HCT116 (cell line): Measurements from ENCODE around the gene PDCD10.

Experiments
- CBX3 ChIP-seq: IDR thresholded peaks from 2 replicates; pipeline ENCODE4 v1.6.1; 2012; ENCODE audit warnings: low read depth
- CEBPB ChIP-seq: IDR thresholded peaks from 2 replicates; pipeline ENCODE4 v1.6.1; 2012; ENCODE audit warnings: low read depth
- EZH2 ChIP-seq: fragments of 200-600 bp; sonication (generic); IDR thresholded peaks from 2 replicates; pipeline ENCODE4 v1.6.1; 2017; ENCODE audit warnings: antibody characterized with exemption, mixed run types
- JUND ChIP-seq: IDR thresholded peaks from 2 replicates; pipeline ENCODE4 v1.6.1; 2012
- POLR2A ChIP-seq: IDR thresholded peaks from 2 replicates; pipeline ENCODE4 v1.7.0; 2011; ENCODE audit warnings: borderline replicate concordance; ENCODE audit not compliant: insufficient read depth, insufficient read length; ENCODE audit errors: extremely low read depth
- POLR2AphosphoS5 ChIP-seq: IDR thresholded peaks from 2 replicates; pipeline ENCODE4 v1.6.1; 2011; ENCODE audit warnings: mild to moderate bottlenecking, low read depth, low read length, moderate library complexity
- SIN3A ChIP-seq: IDR thresholded peaks from 2 replicates; pipeline ENCODE4 v1.6.1; 2012; ENCODE audit warnings: low read depth
- SP1 ChIP-seq: IDR thresholded peaks from 2 replicates; pipeline ENCODE4 v1.6.1; 2012; ENCODE audit warnings: low read depth
- TCF7L2 ChIP-seq: IDR thresholded peaks from 2 replicates; pipeline ENCODE4 v1.7.0; 2011; ENCODE audit warnings: borderline replicate concordance, inconsistent platforms; ENCODE audit not compliant: insufficient read depth, insufficient read length; ENCODE audit errors: extremely low read depth
- YY1 ChIP-seq: IDR thresholded peaks from 2 replicates; pipeline ENCODE4 v1.6.1; 2011; ENCODE audit warnings: low read length, low read depth, moderate library complexity, mild to moderate bottlenecking; ENCODE audit not compliant: insufficient replicate concordance; ENCODE audit errors: extremely low read depth
- ZNF274 ChIP-seq: fragments of 200-500 bp; sonication (Bioruptor generic); IDR thresholded peaks from 2 replicates; pipeline ENCODE4 v1.6.1; 2014; ENCODE audit warnings: mild to moderate bottlenecking, low read depth, low read length, inconsistent platforms
- TF ChIP-seq, protein P1 (sequence below), 3 experiments: fragments of 200-600 bp in 1 of 3; sonication (generic) in 1 of 3; IDR thresholded peaks in 2 of 3; conservative IDR thresholded peaks in 1 of 3; 2 replicates each; pipeline ENCODE4 v1.5.1; 2012 to 2017; ENCODE audit warnings: low read depth in 2 of 3, low read length in 2 of 3, antibody characterized with exemption in 1 of 3, borderline replicate concordance in 1 of 3, control low read depth in 1 of 3, mild to moderate bottlenecking in 1 of 3, mixed read lengths in 1 of 3, mixed run types in 1 of 3, moderate library complexity in 1 of 3; ENCODE audit not compliant: insufficient read depth in 1 of 3
- TF ChIP-seq, protein P2 (sequence below): IDR thresholded peaks from 2 replicates; pipeline ENCODE4 v1.6.1; 2012; ENCODE audit warnings: low read depth

DNA sequence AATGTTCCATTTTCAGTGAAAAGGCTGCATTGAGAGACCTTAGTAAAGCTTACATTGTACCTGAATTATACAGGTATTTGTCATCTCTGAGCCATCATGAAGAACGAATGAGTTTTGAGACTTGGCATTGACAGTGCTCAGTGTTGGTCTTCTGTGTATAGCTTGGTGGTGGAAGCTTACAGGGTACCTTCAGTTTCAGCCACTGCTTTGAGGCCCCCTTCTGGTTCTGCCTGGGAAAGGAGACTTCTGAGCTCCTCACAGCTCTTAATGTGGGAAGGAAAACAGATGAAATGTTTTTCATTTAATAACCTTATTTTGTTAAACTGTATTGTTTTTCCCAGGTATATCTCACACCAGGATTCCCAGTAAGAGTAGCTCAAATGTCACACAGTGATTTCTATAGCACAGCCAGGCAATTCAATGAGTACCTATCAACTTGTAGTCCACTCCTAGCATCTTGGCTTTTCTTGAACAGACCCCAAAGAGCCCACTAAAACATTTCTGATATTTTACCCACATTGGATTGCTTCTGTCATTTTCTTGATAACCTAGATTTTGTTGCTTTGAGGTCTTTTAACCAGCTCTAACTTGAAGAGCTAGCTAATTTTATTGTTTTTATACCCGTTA lies 6.4 kb upstream of the PDCD10 start:
- TF ChIP-seq, protein P1, sequence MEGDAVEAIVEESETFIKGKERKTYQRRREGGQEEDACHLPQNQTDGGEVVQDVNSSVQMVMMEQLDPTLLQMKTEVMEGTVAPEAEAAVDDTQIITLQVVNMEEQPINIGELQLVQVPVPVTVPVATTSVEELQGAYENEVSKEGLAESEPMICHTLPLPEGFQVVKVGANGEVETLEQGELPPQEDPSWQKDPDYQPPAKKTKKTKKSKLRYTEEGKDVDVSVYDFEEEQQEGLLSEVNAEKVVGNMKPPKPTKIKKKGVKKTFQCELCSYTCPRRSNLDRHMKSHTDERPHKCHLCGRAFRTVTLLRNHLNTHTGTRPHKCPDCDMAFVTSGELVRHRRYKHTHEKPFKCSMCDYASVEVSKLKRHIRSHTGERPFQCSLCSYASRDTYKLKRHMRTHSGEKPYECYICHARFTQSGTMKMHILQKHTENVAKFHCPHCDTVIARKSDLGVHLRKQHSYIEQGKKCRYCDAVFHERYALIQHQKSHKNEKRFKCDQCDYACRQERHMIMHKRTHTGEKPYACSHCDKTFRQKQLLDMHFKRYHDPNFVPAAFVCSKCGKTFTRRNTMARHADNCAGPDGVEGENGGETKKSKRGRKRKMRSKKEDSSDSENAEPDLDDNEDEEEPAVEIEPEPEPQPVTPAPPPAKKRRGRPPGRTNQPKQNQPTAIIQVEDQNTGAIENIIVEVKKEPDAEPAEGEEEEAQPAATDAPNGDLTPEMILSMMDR (IDR thresholded peaks at IDR 0.05 in 2 of 3, conservative IDR thresholded peaks at IDR 0.05 in 1 of 3; ENCODE audit: borderline replicate concordance in 1 of 3, insufficient read depth in 1 of 3, low read depth in 2 of 3, low read length in 2 of 3): peak; percentile 39 to 61 (median 45); a peak in 5 of 6 replicates
- no peak for TF ChIP-seq POLR2A
- no peak for TF ChIP-seq JUND
- no peak for TF ChIP-seq EZH2
- TF ChIP-seq CBX3: peak; percentile 40; the same call in 1 of the 2 replicates
- TF ChIP-seq POLR2AphosphoS5: no peak
- no peak for TF ChIP-seq TCF7L2
- no peak for TF ChIP-seq SIN3A
- no peak for TF ChIP-seq CEBPB
- peak; percentile 13 for TF ChIP-seq YY1
- no peak for TF ChIP-seq SP1
- TF ChIP-seq, protein P2, sequence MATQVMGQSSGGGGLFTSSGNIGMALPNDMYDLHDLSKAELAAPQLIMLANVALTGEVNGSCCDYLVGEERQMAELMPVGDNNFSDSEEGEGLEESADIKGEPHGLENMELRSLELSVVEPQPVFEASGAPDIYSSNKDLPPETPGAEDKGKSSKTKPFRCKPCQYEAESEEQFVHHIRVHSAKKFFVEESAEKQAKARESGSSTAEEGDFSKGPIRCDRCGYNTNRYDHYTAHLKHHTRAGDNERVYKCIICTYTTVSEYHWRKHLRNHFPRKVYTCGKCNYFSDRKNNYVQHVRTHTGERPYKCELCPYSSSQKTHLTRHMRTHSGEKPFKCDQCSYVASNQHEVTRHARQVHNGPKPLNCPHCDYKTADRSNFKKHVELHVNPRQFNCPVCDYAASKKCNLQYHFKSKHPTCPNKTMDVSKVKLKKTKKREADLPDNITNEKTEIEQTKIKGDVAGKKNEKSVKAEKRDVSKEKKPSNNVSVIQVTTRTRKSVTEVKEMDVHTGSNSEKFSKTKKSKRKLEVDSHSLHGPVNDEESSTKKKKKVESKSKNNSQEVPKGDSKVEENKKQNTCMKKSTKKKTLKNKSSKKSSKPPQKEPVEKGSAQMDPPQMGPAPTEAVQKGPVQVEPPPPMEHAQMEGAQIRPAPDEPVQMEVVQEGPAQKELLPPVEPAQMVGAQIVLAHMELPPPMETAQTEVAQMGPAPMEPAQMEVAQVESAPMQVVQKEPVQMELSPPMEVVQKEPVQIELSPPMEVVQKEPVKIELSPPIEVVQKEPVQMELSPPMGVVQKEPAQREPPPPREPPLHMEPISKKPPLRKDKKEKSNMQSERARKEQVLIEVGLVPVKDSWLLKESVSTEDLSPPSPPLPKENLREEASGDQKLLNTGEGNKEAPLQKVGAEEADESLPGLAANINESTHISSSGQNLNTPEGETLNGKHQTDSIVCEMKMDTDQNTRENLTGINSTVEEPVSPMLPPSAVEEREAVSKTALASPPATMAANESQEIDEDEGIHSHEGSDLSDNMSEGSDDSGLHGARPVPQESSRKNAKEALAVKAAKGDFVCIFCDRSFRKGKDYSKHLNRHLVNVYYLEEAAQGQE: no peak
- TF ChIP-seq ZNF274: no peak
